ENCODE measurements around the gene ALCAM. TPM values are rescaled to one million over a fixed set of nuclear protein-coding genes. Genes with fewer than 3 reads are reported as not detected.

Gene ALCAM
- total RNA-seq, 1 donor from 2014 or later: 26.5 TPM

DNA sequence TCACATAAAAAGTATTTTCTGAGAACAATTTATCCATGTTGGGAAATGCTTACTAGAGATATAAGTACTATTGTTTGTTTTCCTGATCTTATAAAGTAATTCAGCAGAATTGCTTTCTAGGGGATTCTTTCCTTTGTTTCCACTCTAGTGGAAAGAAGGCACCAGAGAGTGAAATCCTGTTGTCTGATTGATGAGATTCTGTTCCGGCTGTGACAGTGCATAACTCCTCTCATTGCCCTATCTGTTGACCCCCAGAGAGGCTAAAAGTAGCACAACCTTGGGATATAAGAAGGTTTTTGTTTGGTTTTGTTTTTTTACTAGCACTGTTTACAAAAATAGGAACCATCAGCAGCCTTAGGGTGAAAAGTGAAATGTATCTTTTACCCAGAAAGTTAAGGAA, 114.1 kb downstream of the ALCAM start:
- peaks cover 4% of the 10 kb centered on the region for H3K9me3 Mint-ChIP-seq
- intact Hi-C loops (cut with micrococcal nuclease): no loop called here
- no peaks in the 10 kb centered on the region for H3K36me3 Mint-ChIP-seq (ENCODE audit: low read depth)
- H3K27ac Mint-ChIP-seq: no peak overlapping the region
- no peak overlapping the region for H3K4me3 Mint-ChIP-seq
- DNase-seq: no peak
- H3K27me3 Mint-ChIP-seq: peaks cover 3% of the 10 kb centered on the region
- no peaks in the 10 kb centered on the region for H3K4me1 Mint-ChIP-seq

GRCh38 chr3:105483476-105483875, 116.8 kb downstream of the ALCAM start:
- Mint-ChIP-seq H3K27me3 (no peaks in the 10 kb centered on the region), H3K4me1 (no peaks in the 10 kb centered on the region), H3K4me3 (no peak overlapping the region), H3K27ac (no peak overlapping the region), H3K9me3 (peaks cover 9% of the 10 kb centered on the region), H3K36me3 (ENCODE audit: low read depth) (no peaks in the 10 kb centered on the region)
- DNase-seq: no peak
- intact Hi-C loops (cut with micrococcal nuclease): no loop called here

DNA sequence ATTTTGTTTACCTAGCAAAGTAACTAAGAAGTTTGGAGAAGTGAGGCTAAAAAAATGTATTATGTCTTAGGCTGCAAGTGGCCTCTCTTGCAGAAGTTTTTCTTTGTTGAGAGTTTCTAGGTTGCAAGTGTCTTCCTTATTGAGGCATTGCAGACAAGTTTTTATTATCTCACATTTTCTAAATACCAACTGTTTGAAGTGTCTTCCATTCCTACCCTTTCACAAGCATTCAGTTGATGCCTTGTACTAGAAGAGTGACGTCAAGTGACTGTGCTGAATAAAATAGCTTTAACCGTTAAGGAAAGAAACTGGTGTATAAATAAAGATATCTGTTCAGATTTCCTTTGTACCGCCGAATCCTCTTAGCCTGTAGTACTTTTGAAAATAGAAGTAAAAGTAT, 123.3 kb downstream of the ALCAM start:
- Mint-ChIP-seq H3K4me1 (no peaks in the 10 kb centered on the region), H3K9me3 (peaks cover 26% of the 10 kb centered on the region), H3K27ac (no peak overlapping the region), H3K36me3 (ENCODE audit: low read depth) (peaks cover 5% of the 10 kb centered on the region), H3K4me3 (no peak overlapping the region), H3K27me3 (no peaks in the 10 kb centered on the region)
- no peak for DNase-seq
- intact Hi-C loops (cut with micrococcal nuclease): no loop called here

GRCh38 chr3:105493305-105493892, 126.7 kb downstream of the ALCAM start:
- Mint-ChIP-seq H3K4me1 (no peaks in the 10 kb centered on the region), H3K27me3 (no peaks in the 10 kb centered on the region), H3K4me3 (no peak overlapping the region), H3K27ac (no peak overlapping the region), H3K9me3 (peaks cover 18% of the 10 kb centered on the region), H3K36me3 (ENCODE audit: low read depth) (peaks cover 5% of the 10 kb centered on the region)
- no peak for DNase-seq
- intact Hi-C loops (cut with micrococcal nuclease): no loop called here

DNA sequence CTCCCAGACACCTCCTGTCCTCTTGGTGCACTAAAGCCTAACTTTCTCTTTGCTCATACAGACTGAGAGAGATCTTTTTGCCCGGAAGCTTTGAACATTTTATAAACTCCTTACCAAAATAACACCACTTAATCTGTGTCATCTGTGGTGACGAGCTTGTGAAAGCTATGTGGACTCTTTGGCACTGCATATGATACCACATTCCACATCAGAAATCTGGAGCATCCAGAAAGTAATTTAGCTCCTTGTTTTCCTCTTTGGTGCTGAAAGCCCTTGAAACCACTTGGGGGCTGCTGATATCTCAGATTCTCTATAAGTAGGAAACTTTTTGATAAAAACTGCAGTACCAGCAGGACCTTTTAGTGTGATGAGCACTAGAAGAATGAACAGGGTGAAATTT, 128.3 kb downstream of the ALCAM start:
- Mint-ChIP-seq H3K4me3 (no peak overlapping the region), H3K4me1 (no peaks in the 10 kb centered on the region), H3K36me3 (ENCODE audit: low read depth) (peaks cover 5% of the 10 kb centered on the region), H3K9me3 (peaks cover 12% of the 10 kb centered on the region), H3K27me3 (no peaks in the 10 kb centered on the region), H3K27ac (no peak overlapping the region)
- DNase-seq: no peak
- intact Hi-C loops (cut with micrococcal nuclease): no loop called here

GRCh38 chr3:105496343-105496742, 129.6 kb downstream of the ALCAM start:
- intact Hi-C loops (cut with micrococcal nuclease): no loop called here
- Mint-ChIP-seq H3K27ac (no peak overlapping the region), H3K36me3 (ENCODE audit: low read depth) (peaks cover 5% of the 10 kb centered on the region), H3K4me3 (no peak overlapping the region), H3K9me3 (peaks cover 5% of the 10 kb centered on the region), H3K4me1 (no peaks in the 10 kb centered on the region), H3K27me3 (no peaks in the 10 kb centered on the region)
- no peak for DNase-seq

DNA sequence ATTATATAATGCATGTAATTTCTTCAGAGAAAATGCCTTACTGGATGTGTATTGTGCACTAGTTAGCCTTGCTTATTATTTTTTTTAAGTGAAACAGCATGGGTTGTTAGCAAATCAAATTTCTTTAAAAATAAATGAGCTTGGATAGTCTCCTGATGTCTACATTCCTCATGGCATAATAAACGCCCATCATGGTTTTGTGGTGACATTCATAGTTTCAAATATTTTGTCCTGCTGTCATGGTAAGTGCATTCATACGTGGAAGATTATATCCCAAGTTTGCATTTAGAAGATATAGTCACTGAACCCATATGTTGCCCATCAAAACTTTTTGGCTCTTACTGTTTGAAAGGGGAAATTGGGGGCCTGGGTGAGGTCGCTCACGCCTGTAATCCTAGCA, 130.7 kb downstream of the ALCAM start:
- H3K36me3 Mint-ChIP-seq (ENCODE audit: low read depth): no peaks in the 10 kb centered on the region

DNA sequence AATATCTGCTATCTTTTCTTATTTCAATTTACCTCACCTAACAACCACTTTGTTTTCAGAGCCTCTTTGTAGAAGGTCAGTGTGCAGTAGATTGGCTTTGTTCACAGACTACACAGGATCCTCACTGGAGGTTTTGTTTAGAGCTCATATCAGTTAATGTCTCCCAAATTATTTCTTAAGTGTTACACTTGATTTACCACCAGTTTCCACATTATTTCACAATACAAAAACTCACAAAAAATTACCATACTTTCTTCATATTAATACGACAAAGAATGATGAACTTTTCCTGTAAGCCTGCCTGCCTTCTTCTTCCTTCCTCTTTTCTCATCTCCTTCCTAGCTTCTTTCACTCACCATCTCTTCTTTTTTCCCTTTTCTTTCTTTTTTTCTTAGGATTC, 133.3 kb downstream of the ALCAM start:
- Mint-ChIP-seq H3K36me3 (ENCODE audit: low read depth) (no peaks in the 10 kb centered on the region), H3K27ac (no peak overlapping the region), H3K27me3 (peaks cover 1% of the 10 kb centered on the region), H3K4me3 (no peak overlapping the region), H3K9me3 (no peaks in the 10 kb centered on the region), H3K4me1 (no peaks in the 10 kb centered on the region)
- DNase-seq: no peak
- intact Hi-C loops (cut with micrococcal nuclease): no loop called here

More for the DNA sequence above, 130.7 kb downstream of the ALCAM start:
- no peak for DNase-seq
- Mint-ChIP-seq H3K27ac (no peak overlapping the region), H3K4me3 (no peak overlapping the region), H3K4me1 (no peaks in the 10 kb centered on the region), H3K9me3 (no peaks in the 10 kb centered on the region), H3K27me3 (peaks cover 1% of the 10 kb centered on the region)
- intact Hi-C loops (cut with micrococcal nuclease): no loop called here

DNA sequence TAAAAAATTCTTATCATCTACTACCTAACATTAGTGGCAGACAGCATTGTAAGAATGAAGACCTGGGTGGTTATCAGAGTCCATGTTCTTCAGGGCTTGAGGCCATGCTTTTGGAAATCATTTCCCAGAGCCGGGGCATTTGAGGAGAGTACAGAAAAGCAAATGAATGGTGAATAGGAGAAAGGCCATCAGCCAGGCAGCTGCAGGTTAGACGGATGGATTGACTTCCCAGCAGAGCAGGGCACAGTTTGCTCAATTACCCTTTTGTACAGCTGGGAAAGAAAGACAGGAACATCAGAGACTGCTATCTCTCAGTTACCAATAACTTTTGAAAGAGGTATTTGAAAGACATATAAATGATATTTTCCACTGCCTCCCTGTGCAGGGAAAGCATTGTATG, 135.6 kb downstream of the ALCAM start:
- no peak overlapping the region for H3K27ac Mint-ChIP-seq
- intact Hi-C loops (cut with micrococcal nuclease): no loop called here
- peaks cover 1% of the 10 kb centered on the region for H3K27me3 Mint-ChIP-seq
- H3K9me3 Mint-ChIP-seq: no peaks in the 10 kb centered on the region
- H3K4me1 Mint-ChIP-seq: no peaks in the 10 kb centered on the region
- no peaks in the 10 kb centered on the region for H3K36me3 Mint-ChIP-seq (ENCODE audit: low read depth)
- DNase-seq: no peak
- H3K4me3 Mint-ChIP-seq: no peak overlapping the region

DNA sequence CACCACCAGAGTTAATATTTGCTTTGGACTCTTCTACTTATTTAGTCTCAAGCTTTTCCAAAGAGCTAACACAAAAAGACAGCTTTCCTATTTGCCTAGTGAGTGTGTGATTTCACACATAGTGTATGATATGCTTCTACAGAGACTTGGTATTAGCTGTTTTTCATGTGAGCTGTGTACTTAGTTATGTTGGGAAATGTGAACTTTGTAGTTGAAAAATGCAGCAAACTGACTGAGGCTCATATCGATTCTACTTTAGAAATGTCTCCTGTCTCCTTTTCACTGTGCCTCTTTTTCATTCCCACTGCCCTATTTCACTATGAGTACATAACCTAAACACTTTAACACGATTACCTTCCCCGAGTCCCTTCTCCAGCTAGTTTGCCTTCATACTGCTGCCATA, 136.5 kb downstream of the ALCAM start:
- intact Hi-C loops (cut with micrococcal nuclease): no loop called here
- no peak overlapping the region for H3K4me3 Mint-ChIP-seq

DNA sequence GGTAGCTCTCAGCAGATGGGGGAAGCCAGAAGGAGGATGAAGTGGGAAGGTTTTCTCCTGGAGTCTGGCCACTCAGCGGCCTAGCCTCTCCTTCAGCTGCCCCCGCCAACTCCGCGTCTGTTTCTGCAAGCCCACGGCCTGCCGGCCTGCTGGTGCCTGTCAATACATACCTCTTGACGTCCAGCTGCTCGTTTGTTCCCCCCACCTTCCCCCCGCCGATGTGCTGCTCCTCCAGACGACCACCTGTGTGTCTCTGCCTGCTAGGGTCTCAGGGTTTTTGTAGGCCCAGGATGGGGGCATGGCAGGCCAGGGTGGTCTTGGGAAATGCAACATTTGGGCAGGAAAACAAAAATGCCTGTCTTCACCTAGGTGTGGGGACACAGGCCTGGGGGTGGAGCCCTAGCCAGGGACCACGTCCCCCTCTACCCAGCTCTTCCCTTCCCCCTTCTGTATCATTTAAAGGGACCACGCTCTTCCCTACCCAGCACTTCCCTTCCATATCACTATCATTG, 137.8 kb downstream of the ALCAM start:
- Mint-ChIP-seq H3K4me1 (no peaks in the 10 kb centered on the region), H3K9me3 (no peaks in the 10 kb centered on the region), H3K4me3 (no peak overlapping the region), H3K27ac (no peak overlapping the region), H3K36me3 (ENCODE audit: low read depth) (no peaks in the 10 kb centered on the region), H3K27me3 (peaks cover 1% of the 10 kb centered on the region)
- intact Hi-C loops (cut with micrococcal nuclease): no loop called here
- DNase-seq: no peak

More for the DNA sequence above, 136.5 kb downstream of the ALCAM start:
- peaks cover 1% of the 10 kb centered on the region for H3K27me3 Mint-ChIP-seq
- H3K36me3 Mint-ChIP-seq (ENCODE audit: low read depth): no peaks in the 10 kb centered on the region
- no peaks in the 10 kb centered on the region for H3K9me3 Mint-ChIP-seq
- H3K4me1 Mint-ChIP-seq: no peaks in the 10 kb centered on the region
- no peak for DNase-seq
- H3K27ac Mint-ChIP-seq: no peak overlapping the region

GRCh38 chr3:105505170-105505569, 138.5 kb downstream of the ALCAM start:
- DNase-seq: no peak
- H3K27ac Mint-ChIP-seq: no peak overlapping the region
- H3K4me3 Mint-ChIP-seq: no peak overlapping the region
- H3K27me3 Mint-ChIP-seq: peaks cover 1% of the 10 kb centered on the region
- no peaks in the 10 kb centered on the region for H3K36me3 Mint-ChIP-seq (ENCODE audit: low read depth)
- intact Hi-C loops (cut with micrococcal nuclease): no loop called here
- no peaks in the 10 kb centered on the region for H3K4me1 Mint-ChIP-seq
- no peaks in the 10 kb centered on the region for H3K9me3 Mint-ChIP-seq

GRCh38 chr3:105511031-105511430, 144.3 kb downstream of the ALCAM start:
- no peak for DNase-seq
- no peaks in the 10 kb centered on the region for H3K4me1 Mint-ChIP-seq
- no peaks in the 10 kb centered on the region for H3K9me3 Mint-ChIP-seq
- intact Hi-C loops (cut with micrococcal nuclease): no loop called here
- H3K36me3 Mint-ChIP-seq (ENCODE audit: low read depth): no peaks in the 10 kb centered on the region
- H3K4me3 Mint-ChIP-seq: no peak overlapping the region
- H3K27me3 Mint-ChIP-seq: no peaks in the 10 kb centered on the region
- no peak overlapping the region for H3K27ac Mint-ChIP-seq

DNA sequence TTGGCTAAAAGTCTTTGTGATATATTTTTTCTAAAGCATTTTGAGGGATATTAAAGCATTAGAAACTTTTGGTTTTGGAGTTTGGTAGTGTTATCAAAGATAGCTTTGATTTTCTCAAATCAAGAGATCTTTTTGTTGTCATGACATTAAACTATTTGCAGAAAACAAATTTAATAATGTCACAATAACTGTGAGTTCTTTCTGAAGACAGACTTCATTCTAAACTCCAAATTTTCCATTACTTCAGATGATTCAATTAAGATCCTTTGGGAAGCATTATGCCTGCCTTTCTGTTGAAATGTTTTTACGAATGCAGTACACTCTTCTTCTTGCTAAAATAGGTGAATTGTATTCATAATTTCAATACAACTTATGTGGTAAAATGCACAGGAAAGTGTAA, 145.4 kb downstream of the ALCAM start:
- no peak for DNase-seq
- intact Hi-C loops (cut with micrococcal nuclease): no loop called here
- Mint-ChIP-seq H3K27ac (no peak overlapping the region), H3K36me3 (ENCODE audit: low read depth) (no peaks in the 10 kb centered on the region), H3K27me3 (no peaks in the 10 kb centered on the region), H3K4me3 (no peak overlapping the region), H3K4me1 (no peaks in the 10 kb centered on the region), H3K9me3 (no peaks in the 10 kb centered on the region)

- H3K27me3 Mint-ChIP-seq: no peaks in the 10 kb centered on the region
- no peak overlapping the region for H3K27ac Mint-ChIP-seq
- H3K4me1 Mint-ChIP-seq: no peaks in the 10 kb centered on the region
- H3K9me3 Mint-ChIP-seq: no peaks in the 10 kb centered on the region
- DNase-seq: no peak
- H3K36me3 Mint-ChIP-seq (ENCODE audit: low read depth): no peaks in the 10 kb centered on the region
- H3K4me3 Mint-ChIP-seq: no peak overlapping the region
- intact Hi-C loops (cut with micrococcal nuclease): no loop called here
Measured at GRCh38 chr3:105513042-105513441, 146.3 kb downstream of the ALCAM start.
